Thyroid gland (tissue), 4 donors: Measurements from ENCODE around the gene ZNF784. TPM values are rescaled to one million over a fixed set of nuclear protein-coding genes. Genes with fewer than 3 reads are reported as not detected.

Experiments
- DNase-seq, 2 donors: peaks; one replicate each; pipeline ENCODE4 v3.0.0-alpha.2; 2019
- H3K27ac ChIP-seq, 3 donors: fragments of 200-600 bp; sonication (generic); 1 replicate in 2 of 3; 2 replicates in 1 of 3; pipeline ENCODE4 v1.5.1; 2016 to 2019; ENCODE audit warnings: mild to moderate bottlenecking in 1 of 3, moderate library complexity in 1 of 3
- H3K27me3 ChIP-seq: fragments of 200-600 bp; sonication (generic); one replicate; pipeline ENCODE4 v1.5.1; 2019
- H3K36me3 ChIP-seq, 2 donors: fragments of 200-600 bp; sonication (generic); one replicate each; pipeline ENCODE4 v1.5.1; 2016 to 2019
- H3K4me1 ChIP-seq, 2 donors: fragments of 200-600 bp; sonication (generic); one replicate each; pipeline ENCODE4 v1.5.1; 2017 to 2019
- H3K4me3 ChIP-seq, 3 donors: fragments of 200-600 bp; sonication (generic); replicated peaks in 1 of 3; 1 replicate in 2 of 3; 2 replicates in 1 of 3; pipeline ENCODE4 v1.5.1; 2016; ENCODE audit warnings: mild to moderate bottlenecking in 1 of 3
- H3K9me3 ChIP-seq: fragments of 200-600 bp; sonication (generic); one replicate; pipeline ENCODE4 v1.5.1; 2017
- POLR2A ChIP-seq, 2 donors: fragments of 450-650 bp; IDR thresholded peaks; one replicate each; pipeline ENCODE4 v1.6.1; 2017; ENCODE audit warnings: antibody characterized with exemption in 2 of 2, mild to moderate bottlenecking in 2 of 2, moderate library complexity in 1 of 2
- WGBS, 2 donors: methylation state at CpG; one replicate each; pipeline ENCODE4 v1.1.5; 2017; 5-methylcytosine and 5-hydroxymethylcytosine counted together
- intact Hi-C: fragments of 100-400 bp; cut with DNase I; formaldehyde crosslinking; loops from one replicate; pipeline ENCODE4 v1.15.1; 2023
- total RNA-seq, 4 donors: library from RNA; depleted of rRNA; stranded (reverse); fragments of >200 nt; gene quantifications; one replicate each; pipeline ENCODE4 v1.2.3, GENCODE V29; 2016
- TF ChIP-seq, protein P1 (sequence below), 6 experiments: fragments of 200-600 bp in 3 of 6; fragments of 450-650 bp in 3 of 6; sonication (generic) in 3 of 6; IDR thresholded peaks; one replicate each; pipeline ENCODE4 v1.5.1; 2016 to 2019; ENCODE audit warnings: antibody characterized with exemption in 6 of 6, mild to moderate bottlenecking in 2 of 6, inconsistent platforms in 1 of 6, moderate library complexity in 1 of 6

Gene ZNF784
- total RNA-seq, 4 donors from 2014 or later, result 5.1 to 10.0 (median 8.7) TPM

DNA sequence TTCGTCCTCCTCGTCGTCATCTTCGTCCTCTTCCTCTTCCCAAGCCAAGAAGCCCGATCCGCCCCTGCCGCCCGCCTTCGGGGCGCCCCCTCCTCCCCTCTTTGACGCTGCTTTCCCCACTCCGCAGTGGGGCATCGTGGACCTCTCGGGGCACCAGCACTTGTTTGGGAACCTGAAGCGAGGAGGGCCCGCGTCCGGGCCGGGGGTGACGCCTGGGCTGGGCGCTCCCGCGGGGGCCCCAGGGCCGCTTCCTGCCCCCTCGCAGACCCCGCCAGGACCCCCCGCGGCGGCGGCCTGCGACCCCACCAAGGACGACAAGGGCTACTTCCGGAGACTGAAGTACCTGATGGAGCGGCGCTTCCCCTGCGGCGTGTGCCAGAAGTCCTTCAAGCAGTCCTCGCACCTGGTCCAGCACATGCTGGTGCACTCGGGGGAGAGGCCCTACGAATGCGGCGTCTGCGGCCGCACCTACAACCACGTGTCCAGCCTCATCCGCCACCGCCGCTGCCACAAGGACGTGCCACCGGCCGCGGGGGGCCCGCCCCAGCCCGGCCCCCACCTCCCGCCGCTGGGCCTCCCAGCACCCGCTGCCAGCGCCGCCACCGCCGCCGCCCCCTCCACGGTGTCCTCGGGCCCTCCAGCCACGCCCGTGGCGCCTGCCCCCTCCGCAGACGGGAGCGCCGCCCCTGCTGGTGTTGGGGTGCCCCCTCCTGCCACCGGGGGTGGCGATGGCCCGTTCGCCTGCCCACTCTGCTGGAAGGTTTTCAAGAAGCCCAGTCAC is 10.2 kb downstream of the ZNF784 start:
- no peaks in the 10 kb centered on the region for H3K4me1 ChIP-seq
- H3K36me3 ChIP-seq, result peaks cover 15 to 28% of the 10 kb centered on the region in 2 donors
- TF ChIP-seq POLR2A (IDR thresholded peaks at IDR 0.05), result no peak
- TF ChIP-seq, protein P1, sequence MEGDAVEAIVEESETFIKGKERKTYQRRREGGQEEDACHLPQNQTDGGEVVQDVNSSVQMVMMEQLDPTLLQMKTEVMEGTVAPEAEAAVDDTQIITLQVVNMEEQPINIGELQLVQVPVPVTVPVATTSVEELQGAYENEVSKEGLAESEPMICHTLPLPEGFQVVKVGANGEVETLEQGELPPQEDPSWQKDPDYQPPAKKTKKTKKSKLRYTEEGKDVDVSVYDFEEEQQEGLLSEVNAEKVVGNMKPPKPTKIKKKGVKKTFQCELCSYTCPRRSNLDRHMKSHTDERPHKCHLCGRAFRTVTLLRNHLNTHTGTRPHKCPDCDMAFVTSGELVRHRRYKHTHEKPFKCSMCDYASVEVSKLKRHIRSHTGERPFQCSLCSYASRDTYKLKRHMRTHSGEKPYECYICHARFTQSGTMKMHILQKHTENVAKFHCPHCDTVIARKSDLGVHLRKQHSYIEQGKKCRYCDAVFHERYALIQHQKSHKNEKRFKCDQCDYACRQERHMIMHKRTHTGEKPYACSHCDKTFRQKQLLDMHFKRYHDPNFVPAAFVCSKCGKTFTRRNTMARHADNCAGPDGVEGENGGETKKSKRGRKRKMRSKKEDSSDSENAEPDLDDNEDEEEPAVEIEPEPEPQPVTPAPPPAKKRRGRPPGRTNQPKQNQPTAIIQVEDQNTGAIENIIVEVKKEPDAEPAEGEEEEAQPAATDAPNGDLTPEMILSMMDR (IDR thresholded peaks at IDR 0.05), result no peak
- intact Hi-C loops, result no loop called here
- H3K27me3 ChIP-seq, result no peaks in the 10 kb centered on the region
- no peaks in the 10 kb centered on the region for H3K9me3 ChIP-seq
- no peak overlapping the region for H3K27ac ChIP-seq
- H3K4me3 ChIP-seq, result no peak overlapping the region
- DNase-seq, result no peak
- 93 to 94% methylated on average over 56 to 64 of the region's 75 CpGs for WGBS, 2 donors

DNA sequence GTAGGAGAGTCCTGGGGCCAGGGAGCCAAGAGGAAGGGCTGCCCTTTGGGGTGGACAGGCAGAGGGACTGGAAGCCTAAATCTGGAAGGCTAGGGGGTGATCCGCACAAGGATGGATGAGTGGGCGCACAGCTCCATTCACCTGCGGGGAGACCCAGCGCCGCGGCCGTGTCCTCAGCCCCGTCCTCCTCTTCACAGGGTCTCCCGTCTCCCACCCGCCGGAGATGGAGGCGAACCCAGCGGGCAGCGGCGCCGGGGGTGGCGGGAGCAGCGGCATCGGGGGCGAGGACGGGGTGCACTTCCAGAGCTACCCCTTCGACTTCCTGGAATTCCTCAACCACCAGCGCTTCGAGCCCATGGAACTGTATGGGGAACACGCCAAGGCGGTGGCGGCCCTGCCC is 11.0 kb downstream of the ZNF784 start:
- no peak overlapping the region for H3K27ac ChIP-seq
- TF ChIP-seq, protein P1 (IDR thresholded peaks at IDR 0.05), result no peak
- no peak for TF ChIP-seq POLR2A (IDR thresholded peaks at IDR 0.05)
- no peak for DNase-seq
- H3K4me1 ChIP-seq, result no peaks in the 10 kb centered on the region
- no peak overlapping the region for H3K4me3 ChIP-seq
- H3K36me3 ChIP-seq, result peaks cover 15 to 28% of the 10 kb centered on the region in 2 donors
- intact Hi-C loops, result no loop called here
- no peaks in the 10 kb centered on the region for H3K9me3 ChIP-seq
- WGBS, 2 donors, result 86 to 95% methylated on average over 15 to 27 of the region's 27 CpGs
- no peaks in the 10 kb centered on the region for H3K27me3 ChIP-seq

DNA sequence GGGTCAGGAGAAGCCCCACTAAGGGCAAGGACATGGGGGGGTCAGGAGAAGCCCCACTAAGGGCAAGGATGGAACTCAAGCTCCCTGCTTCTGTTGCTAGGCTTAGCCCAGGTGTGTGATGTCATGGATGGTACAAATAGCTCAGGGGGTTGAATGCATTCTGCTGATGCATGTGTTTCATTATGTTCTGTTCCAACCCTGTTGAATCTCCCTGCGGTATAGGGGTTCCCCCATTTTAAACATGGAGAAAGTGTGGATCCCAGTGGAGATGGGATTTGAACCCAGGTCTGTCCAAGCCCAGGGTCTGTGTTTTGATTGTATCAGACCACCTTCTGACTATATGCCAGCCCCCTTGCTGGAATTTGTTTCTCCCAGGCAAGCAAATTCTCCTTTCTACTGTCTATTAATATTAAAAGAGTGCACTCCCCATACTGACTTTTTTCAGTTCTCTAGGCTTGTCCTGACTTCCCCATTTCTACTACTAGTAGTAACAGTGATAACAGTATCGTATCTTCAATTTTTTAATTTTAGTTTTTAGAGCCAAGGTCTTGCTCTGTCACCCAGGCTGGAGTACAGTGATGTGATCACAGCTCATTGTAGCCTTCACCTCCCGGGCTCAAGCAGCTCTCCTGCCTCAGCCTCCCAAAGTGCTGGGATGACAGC is 12.3 kb downstream of the ZNF784 start:
- TF ChIP-seq POLR2A (IDR thresholded peaks at IDR 0.05), result no peak
- no peak for DNase-seq
- intact Hi-C loops, result no loop called here
- Histone ChIP-seq H3K27ac (no peak overlapping the region), H3K4me3 (no peak overlapping the region), H3K9me3 (no peaks in the 10 kb centered on the region), H3K27me3 (no peaks in the 10 kb centered on the region), H3K4me1 (no peaks in the 10 kb centered on the region), H3K36me3 (peaks cover 15 to 22% of the 10 kb centered on the region in 2 donors)
- WGBS, 2 donors, result 90 to 97% methylated on average over 3 of the region's 3 CpGs

DNA sequence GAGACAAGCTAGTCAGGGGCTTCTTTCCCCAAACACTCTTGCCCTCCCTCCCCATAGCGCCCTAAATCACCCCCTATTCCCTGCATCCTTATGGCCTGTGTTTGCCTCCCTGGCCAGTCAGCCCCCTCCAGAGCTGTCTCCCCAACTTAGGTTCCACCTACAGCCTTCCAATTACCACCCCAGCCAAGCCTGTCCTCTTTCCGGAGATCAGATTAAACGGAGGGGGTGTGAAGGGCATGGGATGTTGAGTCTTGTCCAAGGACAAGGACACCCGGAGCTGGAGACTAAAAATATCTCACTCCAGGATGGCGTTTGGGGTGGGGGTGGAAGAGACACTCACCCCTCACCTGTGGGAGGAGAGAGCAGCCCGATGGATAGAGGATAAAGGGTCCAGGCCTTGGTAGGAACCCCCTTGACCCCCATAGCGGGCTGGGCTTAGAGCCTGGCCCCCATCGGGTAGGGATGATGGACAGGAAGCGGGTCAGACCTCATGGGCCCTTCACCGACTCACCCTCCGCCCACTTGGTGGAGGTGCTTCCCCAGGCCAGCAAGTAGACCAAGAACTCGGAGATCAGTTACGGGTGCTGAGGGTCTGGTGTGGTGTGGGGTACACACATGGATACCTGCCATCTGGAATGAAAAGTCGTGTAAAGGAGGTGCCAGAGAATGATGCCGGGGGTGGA is 12.9 kb downstream of the ZNF784 start:
- Histone ChIP-seq H3K36me3 (peaks cover 12 to 16% of the 10 kb centered on the region in 2 donors), H3K27me3 (no peaks in the 10 kb centered on the region), H3K4me1 (peaks cover 4 to 6% of the 10 kb centered on the region in 2 donors), H3K27ac (no peak overlapping the region), H3K9me3 (no peaks in the 10 kb centered on the region), H3K4me3 (no peak overlapping the region)
- TF ChIP-seq POLR2A (IDR thresholded peaks at IDR 0.05), result no peak
- TF ChIP-seq, protein P1 (IDR thresholded peaks at IDR 0.05), result no peak
- intact Hi-C loops, result no loop called here
- WGBS, 2 donors, result 78 to 85% methylated on average over 15 of the region's 15 CpGs
- DNase-seq, result no peak

DNA sequence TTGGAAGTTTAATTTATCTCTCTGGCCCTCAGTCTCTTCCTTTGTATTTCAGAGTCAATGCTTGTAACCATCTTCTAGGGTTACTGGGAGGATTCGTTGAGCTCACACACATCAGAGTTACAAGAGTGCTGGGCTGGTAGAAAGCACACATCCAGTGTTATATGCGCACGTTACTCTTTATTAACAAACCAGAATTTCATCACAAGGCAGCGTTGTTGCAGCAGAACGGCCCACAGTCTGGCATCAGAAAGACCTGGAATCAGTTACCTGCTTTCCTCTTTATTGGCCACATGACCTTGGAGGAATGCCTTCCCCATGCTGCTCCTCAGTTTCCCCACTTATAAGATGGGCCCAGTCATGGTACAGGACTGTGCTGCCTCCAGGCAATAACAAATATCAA is 15.0 kb downstream of the ZNF784 start:
- intact Hi-C loops, result loop anchor here (5.0 kb wide), 1 partner anchor 92 kb away; no protein-coding TSS in a partner anchor
- no peak for DNase-seq
- Histone ChIP-seq H3K27me3 (no peaks in the 10 kb centered on the region), H3K27ac (no peak overlapping the region), H3K4me1 (peaks cover 12 to 14% of the 10 kb centered on the region in 2 donors), H3K4me3 (no peak overlapping the region), H3K9me3 (no peaks in the 10 kb centered on the region), H3K36me3 (peaks cover 0 to 3% of the 10 kb centered on the region in 2 donors)
- TF ChIP-seq, protein P1 (IDR thresholded peaks at IDR 0.05), result no peak
- no peak for TF ChIP-seq POLR2A (IDR thresholded peaks at IDR 0.05)
- 90 to 98% methylated on average over 5 of the region's 5 CpGs for WGBS, 2 donors
